ENCODE data around the gene TMPRSS2. TPM values are rescaled to one million over a fixed set of nuclear protein-coding genes. Genes with fewer than 3 reads are reported as not detected.
"Not testable (repeated sequence)": the region's sequence is repeated elsewhere in the genome, so short reads cannot be mapped to it uniquely, and the experiment has no call there.

Gene TMPRSS2
- polyA plus RNA-seq, 4 donors: 108 to 167 (median 136) TPM

GRCh38 chr21:41422546-41423304, 85.2 kb downstream of the TMPRSS2 start:
- Histone ChIP-seq H3K27ac (ENCODE audit: low read depth in 1 of 3, low read length in 2 of 3) (no peak overlapping the region), H3K4me1 (ENCODE audit: control insufficient read depth in 3 of 3, insufficient read depth in 2 of 3, low read depth in 1 of 3, low read length in 2 of 3) (peaks cover 2 to 22% (median 4%) of the 10 kb centered on the region in 3 donors), H3K27me3 (ENCODE audit: control insufficient read depth in 3 of 3, insufficient read depth in 3 of 3, low read length in 3 of 3) (peaks cover 0 to 10% (median 0%) of the 10 kb centered on the region in 3 donors), H3K36me3 (ENCODE audit: control insufficient read depth in 3 of 3, insufficient read depth in 2 of 3, low read depth in 1 of 3, low read length in 3 of 3) (no peaks in the 10 kb centered on the region), H3K9me3 (ENCODE audit: control insufficient read depth in 2 of 2, insufficient read depth in 1 of 2, low read depth in 1 of 2, low read length in 1 of 2) (peaks cover 0 to 2% of the 10 kb centered on the region in 2 donors), H3K4me3 (ENCODE audit: low read depth in 1 of 3, low read length in 3 of 3) (no peak overlapping the region)
- DNase-seq (no peak), FAIRE-seq (no peak)
- WGBS, 3 donors: 94 to 97% (median 96%) methylated on average over 19 of the region's 19 CpGs

GRCh38 chr21:41420998-41421397, 87.0 kb downstream of the TMPRSS2 start:
- not testable (repeated sequence) for H3K9me3 ChIP-seq (ENCODE audit: control insufficient read depth in 2 of 2, insufficient read depth in 1 of 2, low read depth in 1 of 2, low read length in 1 of 2); H3K27me3 ChIP-seq (ENCODE audit: control insufficient read depth in 3 of 3, insufficient read depth in 3 of 3, low read length in 3 of 3); DNase-seq; H3K36me3 ChIP-seq (ENCODE audit: control insufficient read depth in 3 of 3, insufficient read depth in 2 of 3, low read depth in 1 of 3, low read length in 3 of 3); FAIRE-seq
- peaks cover 0 to 22% (median 2%) of the 10 kb centered on the region in 3 donors for H3K4me1 ChIP-seq (ENCODE audit: control insufficient read depth in 3 of 3, insufficient read depth in 2 of 3, low read depth in 1 of 3, low read length in 2 of 3)
- peak overlapping the region in 1 of 3 donors; percentile 59 for H3K4me3 ChIP-seq (ENCODE audit: low read depth in 1 of 3, low read length in 3 of 3)
- H3K27ac ChIP-seq (ENCODE audit: low read depth in 1 of 3, low read length in 2 of 3): peak overlapping the region in 1 of 3 donors; percentile 91
- 13 to 39% (median 31%) methylated on average over 6 to 7 of the region's 8 CpGs for WGBS, 3 donors

GRCh38 chr21:41419921-41420862, 87.8 kb downstream of the TMPRSS2 start:
- 4 to 5% (median 4%) methylated on average over 46 to 54 of the region's 54 CpGs for WGBS, 3 donors
- H3K4me3 ChIP-seq (ENCODE audit: low read depth in 1 of 3, low read length in 3 of 3): peak overlapping the region; percentile 28 to 64 (median 59)
- H3K9me3 ChIP-seq (ENCODE audit: control insufficient read depth in 2 of 2, insufficient read depth in 1 of 2, low read depth in 1 of 2, low read length in 1 of 2): peaks cover 0 to 4% of the 10 kb centered on the region in 2 donors
- DNase-seq (peak; percentile 92 to 95), FAIRE-seq (no peak)
- peak overlapping the region; percentile 91 to 97 (median 92) for H3K27ac ChIP-seq (ENCODE audit: low read depth in 1 of 3, low read length in 2 of 3)
- H3K36me3 ChIP-seq (ENCODE audit: control insufficient read depth in 3 of 3, insufficient read depth in 2 of 3, low read depth in 1 of 3, low read length in 3 of 3): no peaks in the 10 kb centered on the region
- no peaks in the 10 kb centered on the region for H3K27me3 ChIP-seq (ENCODE audit: control insufficient read depth in 3 of 3, insufficient read depth in 3 of 3, low read length in 3 of 3)
- peaks cover 0 to 17% (median 0%) of the 10 kb centered on the region in 3 donors for H3K4me1 ChIP-seq (ENCODE audit: control insufficient read depth in 3 of 3, insufficient read depth in 2 of 3, low read depth in 1 of 3, low read length in 2 of 3)

- Histone ChIP-seq H3K27ac (ENCODE audit: low read depth in 1 of 3, low read length in 2 of 3) (no peak overlapping the region), H3K4me1 (ENCODE audit: control insufficient read depth in 3 of 3, insufficient read depth in 2 of 3, low read depth in 1 of 3, low read length in 2 of 3) (peaks cover 0 to 17% (median 0%) of the 10 kb centered on the region in 3 donors), H3K36me3 (ENCODE audit: control insufficient read depth in 3 of 3, insufficient read depth in 2 of 3, low read depth in 1 of 3, low read length in 3 of 3) (no peaks in the 10 kb centered on the region), H3K4me3 (ENCODE audit: low read depth in 1 of 3, low read length in 3 of 3) (no peak overlapping the region), H3K9me3 (ENCODE audit: control insufficient read depth in 2 of 2, insufficient read depth in 1 of 2, low read depth in 1 of 2, low read length in 1 of 2) (peaks cover 0 to 4% of the 10 kb centered on the region in 2 donors), H3K27me3 (ENCODE audit: control insufficient read depth in 3 of 3, insufficient read depth in 3 of 3, low read length in 3 of 3) (no peaks in the 10 kb centered on the region)
- FAIRE-seq (no peak), DNase-seq (no peak)
- 93 to 95% (median 95%) methylated on average over 11 of the region's 11 CpGs for WGBS, 3 donors
These were observed 88.8 kb downstream of the TMPRSS2 start for GRCh38 chr21:41418956-41419680.

GRCh38 chr21:41418393-41418792, 89.6 kb downstream of the TMPRSS2 start:
- FAIRE-seq (no peak), DNase-seq (no peak)
- Histone ChIP-seq H3K4me3 (ENCODE audit: low read depth in 1 of 3, low read length in 3 of 3) (no peak overlapping the region), H3K27ac (ENCODE audit: low read depth in 1 of 3, low read length in 2 of 3) (no peak overlapping the region), H3K4me1 (ENCODE audit: control insufficient read depth in 3 of 3, insufficient read depth in 2 of 3, low read depth in 1 of 3, low read length in 2 of 3) (peaks cover 0 to 17% (median 0%) of the 10 kb centered on the region in 3 donors), H3K27me3 (ENCODE audit: control insufficient read depth in 3 of 3, insufficient read depth in 3 of 3, low read length in 3 of 3) (no peaks in the 10 kb centered on the region), H3K9me3 (ENCODE audit: control insufficient read depth in 2 of 2, insufficient read depth in 1 of 2, low read depth in 1 of 2, low read length in 1 of 2) (peaks cover 0 to 4% of the 10 kb centered on the region in 2 donors), H3K36me3 (ENCODE audit: control insufficient read depth in 3 of 3, insufficient read depth in 2 of 3, low read depth in 1 of 3, low read length in 3 of 3) (no peaks in the 10 kb centered on the region)
- WGBS, 3 donors: 94 to 98% (median 96%) methylated on average over 6 of the region's 6 CpGs

- not testable (repeated sequence) for DNase-seq; H3K27me3 ChIP-seq (ENCODE audit: control insufficient read depth in 3 of 3, insufficient read depth in 3 of 3, low read length in 3 of 3); H3K27ac ChIP-seq (ENCODE audit: low read depth in 1 of 3, low read length in 2 of 3); H3K9me3 ChIP-seq (ENCODE audit: control insufficient read depth in 2 of 2, insufficient read depth in 1 of 2, low read depth in 1 of 2, low read length in 1 of 2); H3K4me3 ChIP-seq (ENCODE audit: low read depth in 1 of 3, low read length in 3 of 3); FAIRE-seq; H3K36me3 ChIP-seq (ENCODE audit: control insufficient read depth in 3 of 3, insufficient read depth in 2 of 3, low read depth in 1 of 3, low read length in 3 of 3)
- H3K4me1 ChIP-seq (ENCODE audit: control insufficient read depth in 3 of 3, insufficient read depth in 2 of 3, low read depth in 1 of 3, low read length in 2 of 3): peaks cover 0 to 17% (median 0%) of the 10 kb centered on the region in 3 donors
- 87 to 95% (median 92%) methylated on average over 2 of the region's 2 CpGs for WGBS, 3 donors
These were observed 90.5 kb downstream of the TMPRSS2 start for GRCh38 chr21:41417505-41417904.
